Activated T-cell treated with anti-CD3 and anti-CD28 coated beads, Interleukin-2, amount 50 U/mL, for 72 hours (primary cell): ENCODE results near the gene DCAKD. TPM values are rescaled to one million over a fixed set of nuclear protein-coding genes. Genes with fewer than 3 reads are reported as not detected.

Source experiments
- ATAC-seq, 2 donors: fragments of 150-1000 bp; cut with Tn5 transposase; replicated peaks in 1 of 2; 2 replicates each; pipeline ENCODE4 v1.10.0; 2021; ENCODE audit warnings: moderate library complexity in 2 of 2, mild to moderate bottlenecking in 1 of 2
- DNase-seq, 2 donors: peaks; one replicate each; pipeline ENCODE4 v3.0.0; 2021 to 2022; ENCODE audit warnings: mixed read lengths in 1 of 2
- H3K27ac Mint-ChIP-seq: one replicate; pipeline ENCODE4 v1.8.0; 2022; ENCODE audit warnings: mild to moderate bottlenecking, moderate library complexity, mixed read lengths
- H3K27me3 Mint-ChIP-seq: one replicate; pipeline ENCODE4 v1.8.0; 2022; ENCODE audit warnings: low read depth, mixed read lengths
- H3K36me3 Mint-ChIP-seq, 2 donors: one replicate each; pipeline ENCODE4 v1.8.0; 2022; ENCODE audit warnings: mixed read lengths in 2 of 2, mild to moderate bottlenecking in 1 of 2; ENCODE audit not compliant: insufficient read depth in 2 of 2
- H3K4me1 Mint-ChIP-seq: one replicate; pipeline ENCODE4 v1.8.0; 2022; ENCODE audit warnings: low read depth, mixed read lengths
- H3K4me3 Mint-ChIP-seq, 2 donors: one replicate each; pipeline ENCODE4 v1.8.0; 2022; ENCODE audit warnings: mild to moderate bottlenecking in 2 of 2, mixed read lengths in 2 of 2, moderate library complexity in 2 of 2
- H3K9me3 Mint-ChIP-seq, 2 donors: one replicate each; pipeline ENCODE4 v1.8.0; 2022; ENCODE audit warnings: mixed read lengths in 2 of 2
- total RNA-seq, 2 donors: library from RNA; stranded (reverse); gene quantifications; one replicate each; pipeline ENCODE4 v1.2.3, GENCODE V29; 2022

The DCAKD gene
- total RNA-seq, 2 donors from 2014 or later: 42.0 to 59.2 TPM

GRCh38 chr17:45034599-45034998 lies 16.8 kb downstream of the DCAKD start:
- Mint-ChIP-seq H3K4me1 (peaks cover 13% of the 10 kb centered on the region), H3K27ac (no peak overlapping the region), H3K9me3 (no peaks in the 10 kb centered on the region), H3K27me3 (no peaks in the 10 kb centered on the region), H3K4me3 (no peak overlapping the region), H3K36me3 (peaks cover 5 to 15% of the 10 kb centered on the region in 2 donors)
- DNase-seq (no peak), ATAC-seq (no peak)

- Mint-ChIP-seq H3K36me3 (peaks cover 5 to 16% of the 10 kb centered on the region in 2 donors), H3K9me3 (no peaks in the 10 kb centered on the region), H3K27ac (no peak overlapping the region), H3K27me3 (no peaks in the 10 kb centered on the region), H3K4me1 (peaks cover 8% of the 10 kb centered on the region), H3K4me3 (no peak overlapping the region)
- DNase-seq: no peak
- no peak for ATAC-seq
These were observed 19.3 kb downstream of the DCAKD start for GRCh38 chr17:45032174-45032541.

- H3K4me3 Mint-ChIP-seq: no peak overlapping the region
- DNase-seq: no peak
- peak; percentile 69 to 72 for ATAC-seq
- H3K36me3 Mint-ChIP-seq: peaks cover 5 to 16% of the 10 kb centered on the region in 2 donors
- no peaks in the 10 kb centered on the region for H3K9me3 Mint-ChIP-seq
- no peaks in the 10 kb centered on the region for H3K27me3 Mint-ChIP-seq
- no peak overlapping the region for H3K27ac Mint-ChIP-seq
- peaks cover 8% of the 10 kb centered on the region for H3K4me1 Mint-ChIP-seq
These were observed 19.9 kb downstream of the DCAKD start for GRCh38 chr17:45031231-45032173.

GRCh38 chr17:45030733-45031132 lies 20.7 kb downstream of the DCAKD start:
- no peak for DNase-seq
- H3K9me3 Mint-ChIP-seq: no peaks in the 10 kb centered on the region
- H3K27ac Mint-ChIP-seq: no peak overlapping the region
- no peak for ATAC-seq
- no peak overlapping the region for H3K4me3 Mint-ChIP-seq
- no peaks in the 10 kb centered on the region for H3K27me3 Mint-ChIP-seq
- H3K4me1 Mint-ChIP-seq: peaks cover 8% of the 10 kb centered on the region
- H3K36me3 Mint-ChIP-seq: peaks cover 5 to 16% of the 10 kb centered on the region in 2 donors

GRCh38 chr17:45029758-45030423 lies 21.5 kb downstream of the DCAKD start:
- H3K9me3 Mint-ChIP-seq: no peaks in the 10 kb centered on the region
- peaks cover 8% of the 10 kb centered on the region for H3K4me1 Mint-ChIP-seq
- peak overlapping the region in 1 of 2 donors; percentile 22 for H3K4me3 Mint-ChIP-seq
- H3K27me3 Mint-ChIP-seq: no peaks in the 10 kb centered on the region
- no peak overlapping the region for H3K27ac Mint-ChIP-seq
- ATAC-seq (peak in 1 of 2 donors; percentile 34), DNase-seq (no peak)
- peaks cover 5 to 15% of the 10 kb centered on the region in 2 donors for H3K36me3 Mint-ChIP-seq

- H3K27ac Mint-ChIP-seq: no peak overlapping the region
- H3K36me3 Mint-ChIP-seq: peaks cover 5 to 11% of the 10 kb centered on the region in 2 donors
- no peak overlapping the region for H3K4me3 Mint-ChIP-seq
- DNase-seq (no peak), ATAC-seq (no peak)
- H3K27me3 Mint-ChIP-seq: no peaks in the 10 kb centered on the region
- H3K9me3 Mint-ChIP-seq: no peaks in the 10 kb centered on the region
- H3K4me1 Mint-ChIP-seq: peaks cover 8% of the 10 kb centered on the region
These were observed 22.3 kb downstream of the DCAKD start for GRCh38 chr17:45029096-45029495.

- H3K36me3 Mint-ChIP-seq: peaks cover 0 to 2% of the 10 kb centered on the region in 2 donors
- H3K4me1 Mint-ChIP-seq: peaks cover 23% of the 10 kb centered on the region
- H3K27me3 Mint-ChIP-seq: peaks cover 35% of the 10 kb centered on the region
- peak overlapping the region in 1 of 2 donors; percentile 12 for H3K4me3 Mint-ChIP-seq
- ATAC-seq: no peak
- DNase-seq: no peak
- H3K9me3 Mint-ChIP-seq: no peaks in the 10 kb centered on the region
- H3K27ac Mint-ChIP-seq: no peak overlapping the region
These were observed 28.6 kb downstream of the DCAKD start for GRCh38 chr17:45022655-45023339.

- Mint-ChIP-seq H3K27me3 (peaks cover 35% of the 10 kb centered on the region), H3K36me3 (peaks cover 0 to 2% of the 10 kb centered on the region in 2 donors), H3K4me1 (peaks cover 23% of the 10 kb centered on the region), H3K9me3 (no peaks in the 10 kb centered on the region), H3K4me3 (no peak overlapping the region), H3K27ac (no peak overlapping the region)
- no peak for ATAC-seq
- DNase-seq: no peak
These were observed 29.2 kb downstream of the DCAKD start for GRCh38 chr17:45022288-45022648.

GRCh38 chr17:45021607-45022287 lies 29.7 kb downstream of the DCAKD start:
- peaks cover 0 to 2% of the 10 kb centered on the region in 2 donors for H3K36me3 Mint-ChIP-seq
- ATAC-seq (peak; percentile 74 to 75), DNase-seq (peak; percentile 71 to 83)
- H3K27ac Mint-ChIP-seq: no peak overlapping the region
- H3K4me3 Mint-ChIP-seq: peak overlapping the region; percentile 37 to 72
- no peaks in the 10 kb centered on the region for H3K9me3 Mint-ChIP-seq
- peaks cover 37% of the 10 kb centered on the region for H3K27me3 Mint-ChIP-seq
- peaks cover 23% of the 10 kb centered on the region for H3K4me1 Mint-ChIP-seq

GRCh38 chr17:45020354-45021138 lies 30.9 kb downstream of the DCAKD start:
- ATAC-seq: no peak
- Mint-ChIP-seq H3K27me3 (peaks cover 44% of the 10 kb centered on the region), H3K4me3 (peak overlapping the region in 1 of 2 donors; percentile 99), H3K36me3 (peaks cover 0 to 2% of the 10 kb centered on the region in 2 donors), H3K9me3 (no peaks in the 10 kb centered on the region), H3K4me1 (peaks cover 23% of the 10 kb centered on the region), H3K27ac (no peak overlapping the region)
- DNase-seq: no peak

- Mint-ChIP-seq H3K27me3 (peaks cover 44% of the 10 kb centered on the region), H3K27ac (peak overlapping the region; percentile 57), H3K9me3 (no peaks in the 10 kb centered on the region), H3K4me3 (peak overlapping the region; percentile 96 to 99), H3K36me3 (peaks cover 0 to 2% of the 10 kb centered on the region in 2 donors), H3K4me1 (peaks cover 23% of the 10 kb centered on the region)
- peak; percentile 56 to 72 for DNase-seq
- ATAC-seq: peak; percentile 72 to 79
These were observed 32.4 kb downstream of the DCAKD start for GRCh38 chr17:45018848-45019711.
